ENCODE measurements around the gene XKR7. TPM values are rescaled to one million over a fixed set of nuclear protein-coding genes. Genes with fewer than 3 reads are reported as not detected.

Gene XKR7
- total and polyA plus RNA-seq, 2 donors: under 0.01 to 0.02 TPM

- WGBS: 92% methylated on average over 2 of the region's 2 CpGs
Measured at GRCh38 chr20:32003325-32003724, 35.4 kb downstream of the XKR7 start.

GRCh38 chr20:32004963-32005362 lies 37.0 kb downstream of the XKR7 start:
- Histone ChIP-seq H3K27me3 (ENCODE audit: control insufficient read depth in 2 of 2, insufficient read depth in 1 of 2, low read length in 1 of 2) (peaks cover 0 to 3% of the 10 kb centered on the region in 2 donors), H3K27ac (ENCODE audit: low read depth in 1 of 2, low read length in 1 of 2) (no peak overlapping the region), H3K4me3 (ENCODE audit: low read length in 2 of 2) (no peak overlapping the region), H3K9me3 (ENCODE audit: control insufficient read depth in 2 of 2, insufficient read depth in 1 of 2, low read length in 1 of 2) (no peaks in the 10 kb centered on the region), H3K4me1 (ENCODE audit: control insufficient read depth in 2 of 2, insufficient read depth in 2 of 2, low read length in 2 of 2) (no peaks in the 10 kb centered on the region), H3K36me3 (ENCODE audit: control insufficient read depth in 2 of 2, insufficient read depth in 2 of 2, low read length in 1 of 2) (no peaks in the 10 kb centered on the region)
- no peak for DNase-seq (ENCODE audit: low read depth in 6 of 9, low spot score in 9 of 9)

More at GRCh38 chr20:32003325-32003724, 35.4 kb downstream of the XKR7 start:
- Histone ChIP-seq H3K9me3 (ENCODE audit: control insufficient read depth in 2 of 2, insufficient read depth in 1 of 2, low read length in 1 of 2) (no peaks in the 10 kb centered on the region), H3K4me1 (ENCODE audit: control insufficient read depth in 2 of 2, insufficient read depth in 2 of 2, low read length in 2 of 2) (no peaks in the 10 kb centered on the region), H3K27me3 (ENCODE audit: control insufficient read depth in 2 of 2, insufficient read depth in 1 of 2, low read length in 1 of 2) (peaks cover 0 to 3% of the 10 kb centered on the region in 2 donors), H3K4me3 (ENCODE audit: low read length in 2 of 2) (no peak overlapping the region), H3K36me3 (ENCODE audit: control insufficient read depth in 2 of 2, insufficient read depth in 2 of 2, low read length in 1 of 2) (no peaks in the 10 kb centered on the region), H3K27ac (ENCODE audit: low read depth in 1 of 2, low read length in 1 of 2) (no peak overlapping the region)
- DNase-seq (ENCODE audit: low read depth in 6 of 9, low spot score in 9 of 9): no peak

- Histone ChIP-seq H3K4me1 (ENCODE audit: control insufficient read depth in 2 of 2, insufficient read depth in 2 of 2, low read length in 2 of 2) (no peaks in the 10 kb centered on the region), H3K27me3 (ENCODE audit: control insufficient read depth in 2 of 2, insufficient read depth in 1 of 2, low read length in 1 of 2) (peaks cover 0 to 6% of the 10 kb centered on the region in 2 donors), H3K9me3 (ENCODE audit: control insufficient read depth in 2 of 2, insufficient read depth in 1 of 2, low read length in 1 of 2) (no peaks in the 10 kb centered on the region), H3K27ac (ENCODE audit: low read depth in 1 of 2, low read length in 1 of 2) (no peak overlapping the region), H3K36me3 (ENCODE audit: control insufficient read depth in 2 of 2, insufficient read depth in 2 of 2, low read length in 1 of 2) (no peaks in the 10 kb centered on the region), H3K4me3 (ENCODE audit: low read length in 2 of 2) (no peak overlapping the region)
- WGBS: 98% methylated on average over 5 of the region's 5 CpGs
- no peak for DNase-seq (ENCODE audit: low read depth in 6 of 9, low spot score in 9 of 9)
Measured at GRCh38 chr20:32006053-32006452, 38.1 kb downstream of the XKR7 start.

- no peaks in the 10 kb centered on the region for H3K9me3 ChIP-seq (ENCODE audit: control insufficient read depth in 2 of 2, insufficient read depth in 1 of 2, low read length in 1 of 2)
- no peak overlapping the region for H3K4me3 ChIP-seq (ENCODE audit: low read length in 2 of 2)
- H3K27me3 ChIP-seq (ENCODE audit: control insufficient read depth in 2 of 2, insufficient read depth in 1 of 2, low read length in 1 of 2): peaks cover 0 to 8% of the 10 kb centered on the region in 2 donors
- DNase-seq (ENCODE audit: low read depth in 6 of 9, low spot score in 9 of 9): no peak
- no peak overlapping the region for H3K27ac ChIP-seq (ENCODE audit: low read depth in 1 of 2, low read length in 1 of 2)
- 95% methylated on average over 8 of the region's 8 CpGs for WGBS
- no peaks in the 10 kb centered on the region for H3K4me1 ChIP-seq (ENCODE audit: control insufficient read depth in 2 of 2, insufficient read depth in 2 of 2, low read length in 2 of 2)
- H3K36me3 ChIP-seq (ENCODE audit: control insufficient read depth in 2 of 2, insufficient read depth in 2 of 2, low read length in 1 of 2): no peaks in the 10 kb centered on the region
Measured at GRCh38 chr20:32006841-32007786, 39.2 kb downstream of the XKR7 start.

- H3K36me3 ChIP-seq (ENCODE audit: control insufficient read depth in 2 of 2, insufficient read depth in 2 of 2, low read length in 1 of 2): no peaks in the 10 kb centered on the region
- H3K9me3 ChIP-seq (ENCODE audit: control insufficient read depth in 2 of 2, insufficient read depth in 1 of 2, low read length in 1 of 2): no peaks in the 10 kb centered on the region
- no peaks in the 10 kb centered on the region for H3K4me1 ChIP-seq (ENCODE audit: control insufficient read depth in 2 of 2, insufficient read depth in 2 of 2, low read length in 2 of 2)
- WGBS: 50% methylated on average over 10 of the region's 10 CpGs
- H3K27me3 ChIP-seq (ENCODE audit: control insufficient read depth in 2 of 2, insufficient read depth in 1 of 2, low read length in 1 of 2): peaks cover 0 to 12% of the 10 kb centered on the region in 2 donors
- H3K27ac ChIP-seq (ENCODE audit: low read depth in 1 of 2, low read length in 1 of 2): no peak overlapping the region
- no peak for DNase-seq (ENCODE audit: low read depth in 6 of 9, low spot score in 9 of 9)
- H3K4me3 ChIP-seq (ENCODE audit: low read length in 2 of 2): no peak overlapping the region
Measured at GRCh38 chr20:32007787-32008616, 40.1 kb downstream of the XKR7 start.

GRCh38 chr20:32009564-32009963 lies 41.6 kb downstream of the XKR7 start:
- WGBS: 96% methylated on average over 7 of the region's 7 CpGs

GRCh38 chr20:32010101-32010500 lies 42.1 kb downstream of the XKR7 start, which contains the start of gene CCM2L:
TSS of gene CCM2L (plus strand) at chr20:32010438. CDS start at chr20:32010455, 17 bp downstream.
- 91% methylated on average over 2 of the region's 2 CpGs for WGBS
- no peaks in the 10 kb centered on the region for H3K4me1 ChIP-seq (ENCODE audit: control insufficient read depth in 2 of 2, insufficient read depth in 2 of 2, low read length in 2 of 2)
- no peak within 1 kb of the TSS for H3K4me3 ChIP-seq (ENCODE audit: low read length in 2 of 2)
- no peak within 1 kb of the TSS for H3K27ac ChIP-seq (ENCODE audit: low read depth in 1 of 2, low read length in 1 of 2)
- no peaks in the 10 kb centered on the region for H3K36me3 ChIP-seq (ENCODE audit: control insufficient read depth in 2 of 2, insufficient read depth in 2 of 2, low read length in 1 of 2)
- H3K27me3 ChIP-seq (ENCODE audit: control insufficient read depth in 2 of 2, insufficient read depth in 1 of 2, low read length in 1 of 2): peaks cover 2 to 22% of the 10 kb centered on the region in 2 donors
- DNase-seq (ENCODE audit: low read depth in 6 of 9, low spot score in 9 of 9): no peak
- no peaks in the 10 kb centered on the region for H3K9me3 ChIP-seq (ENCODE audit: control insufficient read depth in 2 of 2, insufficient read depth in 1 of 2, low read length in 1 of 2)

More at GRCh38 chr20:32009564-32009963, 41.6 kb downstream of the XKR7 start:
- Histone ChIP-seq H3K27ac (ENCODE audit: low read depth in 1 of 2, low read length in 1 of 2) (no peak overlapping the region), H3K27me3 (ENCODE audit: control insufficient read depth in 2 of 2, insufficient read depth in 1 of 2, low read length in 1 of 2) (peaks cover 0 to 17% of the 10 kb centered on the region in 2 donors), H3K4me1 (ENCODE audit: control insufficient read depth in 2 of 2, insufficient read depth in 2 of 2, low read length in 2 of 2) (no peaks in the 10 kb centered on the region), H3K36me3 (ENCODE audit: control insufficient read depth in 2 of 2, insufficient read depth in 2 of 2, low read length in 1 of 2) (no peaks in the 10 kb centered on the region), H3K9me3 (ENCODE audit: control insufficient read depth in 2 of 2, insufficient read depth in 1 of 2, low read length in 1 of 2) (no peaks in the 10 kb centered on the region), H3K4me3 (ENCODE audit: low read length in 2 of 2) (no peak overlapping the region)
- DNase-seq (ENCODE audit: low read depth in 6 of 9, low spot score in 9 of 9): no peak

- Histone ChIP-seq H3K36me3 (ENCODE audit: control insufficient read depth in 2 of 2, insufficient read depth in 2 of 2, low read length in 1 of 2) (no peaks in the 10 kb centered on the region), H3K4me1 (ENCODE audit: control insufficient read depth in 2 of 2, insufficient read depth in 2 of 2, low read length in 2 of 2) (no peaks in the 10 kb centered on the region), H3K27me3 (ENCODE audit: control insufficient read depth in 2 of 2, insufficient read depth in 1 of 2, low read length in 1 of 2) (peaks cover 2 to 23% of the 10 kb centered on the region in 2 donors), H3K4me3 (ENCODE audit: low read length in 2 of 2) (no peak overlapping the region), H3K27ac (ENCODE audit: low read depth in 1 of 2, low read length in 1 of 2) (no peak overlapping the region), H3K9me3 (ENCODE audit: control insufficient read depth in 2 of 2, insufficient read depth in 1 of 2, low read length in 1 of 2) (no peaks in the 10 kb centered on the region)
- WGBS: 89% methylated on average over 8 of the region's 8 CpGs
- no peak for DNase-seq (ENCODE audit: low read depth in 6 of 9, low spot score in 9 of 9)
Measured at GRCh38 chr20:32010666-32011065, 42.7 kb downstream of the XKR7 start.

All from thymus (tissue), 11 donors.